Fibroblast of skin of left quadriceps (primary cell): ENCODE measurements around the gene OR2T27.
"Not testable (repeated sequence)": the region's sequence is repeated elsewhere in the genome, so short reads cannot be mapped to it uniquely, and the experiment has no call there.

ENCODE experiments used
- DNase-seq, 2 experiments: peaks; one replicate each; pipeline ENCODE4 v3.0.0-alpha.2; 2013; ENCODE audit warnings: low read depth in 2 of 2

Gene OR2T27, protein sequence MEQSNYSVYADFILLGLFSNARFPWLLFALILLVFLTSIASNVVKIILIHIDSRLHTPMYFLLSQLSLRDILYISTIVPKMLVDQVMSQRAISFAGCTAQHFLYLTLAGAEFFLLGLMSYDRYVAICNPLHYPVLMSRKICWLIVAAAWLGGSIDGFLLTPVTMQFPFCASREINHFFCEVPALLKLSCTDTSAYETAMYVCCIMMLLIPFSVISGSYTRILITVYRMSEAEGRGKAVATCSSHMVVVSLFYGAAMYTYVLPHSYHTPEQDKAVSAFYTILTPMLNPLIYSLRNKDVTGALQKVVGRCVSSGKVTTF

DNA sequence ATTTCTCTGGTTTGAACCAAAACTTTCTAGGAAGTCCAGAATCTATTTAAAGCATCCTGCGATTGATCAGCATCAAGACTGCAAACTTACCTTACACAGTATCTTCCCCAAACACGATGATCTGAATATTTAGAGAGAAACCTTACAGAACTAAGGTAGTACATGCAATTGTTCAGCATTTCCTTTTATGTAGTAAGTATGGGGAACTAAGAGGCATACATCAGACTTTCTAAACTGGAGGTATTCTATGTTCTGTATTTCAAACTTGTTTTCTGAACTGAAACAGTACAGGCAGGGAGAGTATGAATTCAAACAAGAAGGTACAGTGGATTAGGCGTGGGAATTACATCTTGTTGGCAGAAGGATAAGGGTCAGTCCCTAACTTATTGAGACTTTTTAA is at the start of gene OR2T27:
Gene OR2T27 (minus strand): TSS at position 175 of the 400 bp plus-strand sequence. CDS start 4,644 bp downstream, outside the sequence.
- DNase-seq: not testable (repeated sequence)

DNA sequence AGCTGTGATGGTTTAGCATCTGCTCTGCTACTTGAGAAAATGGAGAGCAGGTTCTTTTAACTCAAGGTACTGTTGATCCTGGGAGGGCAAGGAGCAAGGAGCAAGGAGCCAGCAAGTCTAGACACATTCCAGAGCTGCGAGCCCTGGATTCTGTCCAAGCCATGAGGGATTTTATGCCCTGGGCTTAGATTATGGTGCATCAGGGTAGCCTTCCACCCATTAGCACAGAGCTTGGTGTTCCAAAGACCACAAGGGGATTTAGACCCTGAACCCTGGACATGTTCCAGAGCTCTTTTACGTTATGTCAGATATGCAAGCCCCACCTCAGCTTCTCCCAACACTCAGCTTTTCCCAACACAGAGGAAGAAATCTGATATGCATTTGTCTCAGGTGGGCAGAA is 49.3 kb upstream of the OR2T27 start:
- DNase-seq: no peak

DNA sequence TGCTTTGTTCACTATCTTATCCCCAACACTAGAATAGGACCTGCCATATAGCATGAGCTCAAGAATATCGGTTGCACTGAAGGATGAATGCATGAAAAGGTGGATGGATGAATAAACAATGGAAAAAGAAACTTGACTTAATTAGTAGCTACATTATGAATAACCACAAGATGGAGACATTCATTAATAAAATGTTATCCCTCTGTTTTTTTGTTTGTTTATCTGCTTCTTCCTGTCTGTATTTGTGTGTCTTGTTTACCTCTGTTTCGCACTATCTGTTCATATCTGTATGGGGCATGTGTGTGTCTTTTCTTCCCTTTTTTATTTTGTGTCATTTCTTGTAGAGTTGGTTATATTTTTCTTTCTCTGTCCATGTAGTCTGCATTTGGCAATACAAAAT is 48.3 kb upstream of the OR2T27 start:
- DNase-seq: no peak

DNA sequence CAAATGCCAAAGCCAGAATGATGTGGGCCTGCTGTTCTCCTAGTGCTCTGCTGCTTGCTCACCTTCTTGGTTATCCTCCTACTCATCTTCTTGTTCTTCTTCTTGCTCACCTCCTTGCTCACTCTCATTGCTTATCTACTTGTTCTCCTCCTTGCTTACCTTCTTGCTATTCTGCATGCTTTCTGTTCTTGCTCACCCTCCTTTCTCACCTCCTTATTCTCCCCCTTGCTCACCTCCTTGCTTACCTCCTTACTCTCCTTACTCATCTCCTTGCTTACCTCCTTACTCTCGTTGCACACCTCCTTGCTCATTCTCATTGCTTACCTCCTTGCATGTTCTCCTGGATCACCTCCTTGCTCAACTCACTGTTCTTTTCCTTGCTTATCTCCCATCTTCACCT is 47.4 kb upstream of the OR2T27 start, which contains the start of gene OR14I1:
Gene OR14I1 (minus strand): TSS at position 53 of the 400 bp plus-strand sequence.
- DNase-seq: no peak

DNA sequence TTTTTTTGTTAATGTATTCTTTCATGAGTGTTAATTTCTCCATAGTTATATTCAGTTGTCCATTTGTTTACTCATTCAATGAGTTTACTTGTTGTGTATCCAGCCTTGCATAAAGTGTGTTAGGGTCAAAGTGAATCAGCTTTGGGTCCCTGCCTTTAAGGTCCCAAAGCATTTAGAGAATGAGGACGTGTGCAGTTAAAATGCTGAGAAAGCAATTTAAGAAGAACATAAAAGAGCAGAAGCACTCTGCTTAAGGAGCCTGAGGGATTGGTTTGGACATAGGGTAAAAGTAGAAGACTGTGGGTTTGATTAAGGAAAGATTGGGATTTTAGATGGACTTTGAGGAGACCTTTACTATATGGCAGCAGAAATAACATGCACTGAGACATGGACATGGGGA is 43.8 kb upstream of the OR2T27 start:
- no peak for DNase-seq

DNA sequence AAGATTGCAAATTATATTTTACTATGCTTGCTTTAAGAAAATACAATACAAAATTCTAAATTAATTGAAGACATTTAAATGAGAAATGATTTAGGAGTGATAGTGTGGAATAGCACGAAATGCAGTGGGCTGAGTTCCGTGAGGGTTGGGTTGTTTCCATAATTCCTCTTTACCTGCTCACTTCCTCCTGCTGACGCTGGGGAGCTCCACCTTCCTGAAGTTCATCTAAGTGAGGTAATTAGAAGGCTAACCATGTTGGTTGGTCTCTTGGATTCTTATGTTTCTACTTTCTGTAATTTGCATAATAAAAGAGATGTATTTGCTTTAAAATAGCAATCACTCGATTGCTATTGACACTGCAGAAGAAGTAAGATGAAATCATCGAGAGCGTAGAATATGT is 42.6 kb upstream of the OR2T27 start:
- no peak for DNase-seq

DNA sequence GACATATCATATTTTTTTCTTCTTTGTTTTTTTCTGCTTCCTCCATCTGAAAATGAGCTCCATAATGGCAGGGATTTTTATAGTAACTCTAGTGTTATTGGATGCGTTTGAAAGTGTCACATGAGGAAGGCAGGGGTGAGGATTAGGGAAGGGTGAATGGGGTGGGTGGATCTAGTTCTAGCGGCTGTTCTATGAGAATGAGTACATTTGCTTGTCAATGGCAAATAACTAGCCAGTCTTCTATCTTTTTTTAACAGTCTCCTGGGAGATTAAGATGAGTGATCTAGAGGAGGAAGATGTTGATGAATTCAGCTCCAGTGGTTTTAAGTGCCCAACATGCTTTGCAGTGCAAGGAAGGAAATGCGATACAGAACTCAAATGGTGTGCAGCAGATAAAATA is 41.4 kb upstream of the OR2T27 start:
- no peak for DNase-seq

DNA sequence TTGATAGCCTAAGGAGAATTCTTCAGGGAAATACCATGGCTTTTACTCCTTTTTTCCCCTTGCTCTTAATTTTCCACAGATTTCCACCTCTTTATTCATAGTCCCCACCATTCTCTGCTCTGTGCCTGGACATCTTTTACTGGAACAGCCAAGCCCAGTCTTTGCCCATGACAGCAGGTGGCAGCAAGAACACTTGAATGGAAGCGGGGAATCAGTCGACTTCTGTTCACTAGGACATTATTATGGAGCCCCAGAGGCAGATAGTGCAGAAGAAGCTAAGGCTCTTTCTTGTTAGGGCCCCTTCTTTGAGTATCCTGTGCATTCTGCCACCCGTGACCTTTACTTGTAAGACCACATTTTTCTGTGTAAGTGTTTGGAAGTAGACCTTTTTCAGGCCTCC is 40.9 kb upstream of the OR2T27 start:
- no peak for DNase-seq

DNA sequence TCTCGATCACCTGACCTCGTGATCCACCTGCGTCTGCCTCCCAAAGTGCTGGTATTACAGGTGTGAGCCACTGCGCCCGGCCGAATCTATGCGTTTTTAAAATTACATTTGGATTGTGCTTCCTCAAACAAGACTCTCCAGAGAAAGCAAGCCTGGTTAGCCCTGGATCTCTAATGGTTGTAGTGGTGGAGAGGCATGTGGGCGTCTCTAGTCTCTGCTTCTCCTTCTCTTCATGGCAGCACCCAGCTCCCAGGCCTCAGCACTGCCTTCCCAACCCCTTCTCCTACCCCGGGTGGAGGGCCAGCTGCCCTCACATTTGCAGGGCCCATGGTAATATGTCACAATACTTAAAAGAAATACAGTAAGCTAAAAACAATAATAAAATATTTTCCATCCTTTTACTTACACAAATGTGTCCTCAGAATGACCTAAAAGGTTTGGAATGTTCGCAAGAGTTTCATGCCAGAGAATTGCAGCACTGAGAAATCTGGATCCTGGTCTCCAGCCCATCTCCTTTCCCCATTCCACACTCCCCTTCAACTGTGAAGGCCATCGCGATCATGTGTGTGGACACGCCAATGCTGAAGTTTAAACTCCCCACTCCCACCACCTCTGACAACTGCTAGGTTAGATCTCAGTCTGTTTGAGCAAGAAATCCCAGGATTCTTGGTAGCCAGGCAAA is 40.3 kb upstream of the OR2T27 start:
- DNase-seq: no peak

DNA sequence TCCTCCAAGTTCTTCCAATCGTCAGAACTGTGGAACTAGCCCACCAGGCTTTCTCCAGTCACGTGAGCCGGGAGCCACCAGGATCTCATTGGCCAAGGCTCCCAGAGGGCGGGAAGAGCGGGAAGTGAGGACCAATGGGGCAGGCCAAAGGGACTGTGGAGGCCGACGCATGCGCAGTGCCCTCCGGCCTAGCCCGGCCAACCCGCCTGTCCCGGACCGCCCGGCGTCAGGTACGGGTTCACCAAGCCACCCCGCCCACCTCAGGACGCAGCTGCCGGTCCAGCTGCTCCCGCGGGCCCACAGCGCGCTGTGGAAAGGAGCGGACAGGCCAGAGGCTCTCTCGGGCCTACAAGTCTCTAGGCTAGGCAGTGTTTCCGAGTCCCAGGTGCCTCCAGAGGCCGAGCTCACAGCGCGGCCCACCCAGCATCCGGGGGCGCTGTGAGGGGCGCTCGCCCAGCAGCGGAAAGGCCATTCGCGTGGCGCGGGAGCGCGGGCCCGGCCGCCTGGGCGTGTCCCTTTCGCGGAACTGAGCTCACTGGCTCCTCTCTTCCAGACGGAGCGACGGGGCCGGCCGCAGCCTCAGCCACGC is 36.3 kb upstream of the OR2T27 start:
- no peak for DNase-seq

DNA sequence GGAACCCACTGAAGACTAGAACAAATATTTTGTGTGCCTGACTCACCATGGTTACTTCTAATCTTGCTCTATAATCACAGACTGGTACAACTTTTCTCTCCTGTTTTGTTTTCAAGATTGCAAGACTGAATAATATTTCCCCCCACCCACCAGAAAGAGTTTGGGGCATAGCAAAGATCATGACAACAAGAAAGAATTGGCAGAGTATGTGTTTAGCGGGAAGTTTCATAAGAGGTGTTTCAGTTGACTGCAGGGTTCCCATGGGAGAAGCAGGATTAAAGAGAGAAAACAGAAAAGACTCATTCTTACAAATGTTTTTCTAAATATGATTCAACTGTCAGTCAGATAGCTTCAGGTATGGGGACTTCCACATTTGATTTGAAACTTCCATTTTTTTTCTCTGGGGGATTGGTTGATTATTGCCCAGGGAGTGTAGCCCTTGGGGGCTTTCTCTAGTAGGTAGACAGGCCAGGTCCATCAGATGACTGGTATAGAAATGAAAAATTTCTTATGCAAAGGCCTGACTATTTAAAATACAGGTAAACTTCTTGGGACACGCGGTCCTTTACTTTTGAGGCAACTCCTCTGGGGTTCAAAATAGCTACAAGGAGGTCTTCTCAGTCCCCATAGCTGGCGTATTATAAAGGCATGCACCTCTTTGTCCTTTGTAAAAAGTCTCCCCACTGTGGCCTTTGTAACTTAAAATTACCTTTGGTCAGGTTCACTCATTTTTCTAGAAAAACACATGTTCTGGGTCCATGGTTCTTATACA is 33.4 kb upstream of the OR2T27 start:
- no peak for DNase-seq

DNA sequence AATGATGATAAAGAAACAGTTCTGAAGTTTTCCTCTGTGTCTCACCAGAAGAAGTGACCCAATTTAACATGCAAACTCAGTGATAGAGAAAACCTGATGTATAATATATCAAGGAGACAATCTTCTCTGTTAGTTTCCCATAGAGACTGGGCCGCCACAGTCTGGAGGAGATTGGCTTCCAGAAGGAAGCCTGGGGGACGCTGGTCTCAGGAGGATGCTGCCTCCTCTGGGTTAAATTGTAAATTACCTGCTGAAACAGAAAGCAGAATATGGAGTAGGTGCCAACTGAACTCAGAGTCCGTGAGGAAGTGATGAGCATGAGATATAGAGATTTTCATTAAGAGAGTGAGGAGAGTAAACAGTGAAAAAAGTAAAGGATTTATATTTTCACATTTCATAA is 31.5 kb upstream of the OR2T27 start:
- DNase-seq: no peak

DNA sequence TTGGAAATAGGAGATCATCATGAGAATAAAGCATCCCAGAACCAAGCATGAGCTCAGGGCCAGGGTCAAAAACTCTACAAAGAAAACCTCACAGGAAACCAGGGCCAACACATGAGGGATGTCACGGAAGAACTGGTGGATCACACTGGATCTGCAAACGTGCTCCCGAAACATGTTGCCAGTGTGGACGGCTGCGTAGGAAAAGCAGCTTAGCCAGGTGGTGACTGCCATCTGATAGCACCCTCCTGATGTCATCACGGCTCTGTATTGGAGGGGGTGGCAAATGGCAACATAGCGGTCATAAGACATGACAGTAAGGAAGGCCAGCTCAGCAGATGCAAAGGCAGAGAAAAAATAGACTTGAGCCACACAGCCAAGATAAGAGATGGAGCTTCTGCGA is 26.3 kb upstream of the OR2T27 start:
- no peak for DNase-seq

DNA sequence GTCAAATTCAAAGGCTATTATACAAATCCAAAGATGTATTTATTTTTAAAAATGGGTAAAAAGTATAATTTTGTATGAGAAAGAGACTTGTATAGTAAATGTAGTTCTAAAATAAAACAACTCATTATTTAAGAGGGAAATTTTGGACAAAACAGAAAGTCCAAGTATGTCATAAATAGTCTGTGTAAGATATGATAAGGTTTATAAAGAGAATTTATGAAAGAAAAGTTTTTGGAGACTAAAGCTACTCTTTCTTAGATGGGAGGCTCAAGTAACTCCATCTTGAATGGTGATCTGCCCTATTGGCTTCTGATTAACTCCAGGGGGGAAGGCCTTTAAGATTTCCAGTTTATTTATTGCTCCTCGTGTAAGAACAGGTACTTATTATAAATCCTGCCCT is 14.7 kb upstream of the OR2T27 start:
- no peak for DNase-seq

DNA sequence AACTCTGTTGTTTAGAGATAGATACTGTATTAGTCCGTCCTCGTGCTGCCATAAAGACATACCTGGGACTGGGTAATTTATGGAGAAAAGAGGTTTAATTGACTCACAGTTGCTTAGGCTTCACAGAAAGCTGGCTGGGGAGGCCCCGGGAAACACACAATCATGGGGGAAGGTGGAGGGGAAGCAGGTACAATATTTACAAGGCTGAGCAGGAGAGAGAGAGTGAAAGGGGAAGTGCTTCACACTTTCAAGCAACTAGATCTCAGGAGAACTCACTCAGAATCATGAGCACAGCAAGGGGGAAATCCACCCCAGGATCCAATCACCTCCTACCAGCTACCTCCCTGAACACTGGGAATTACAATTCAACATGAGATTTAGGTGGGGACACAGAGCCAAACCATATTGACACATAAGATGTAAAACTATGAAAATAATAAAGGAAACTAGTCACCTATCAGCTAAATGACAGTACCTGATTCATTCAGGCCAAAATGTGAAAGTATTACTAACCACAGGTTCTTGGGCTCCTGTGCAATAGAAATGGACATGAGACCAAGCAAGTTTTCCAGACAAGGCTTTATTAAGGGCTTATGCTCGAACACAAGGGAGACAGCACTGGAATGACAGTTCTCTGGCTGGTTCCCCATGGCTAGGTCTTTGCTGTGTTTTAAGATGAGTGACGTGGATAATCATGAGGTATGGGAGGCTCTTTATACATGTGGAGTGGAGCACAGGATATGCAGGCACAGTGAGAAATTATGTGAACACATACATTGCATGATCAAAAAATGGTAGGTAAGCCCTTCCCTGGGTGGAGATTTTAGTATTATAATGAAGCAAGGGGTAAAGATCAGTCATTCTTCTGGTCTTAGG is 8.4 kb upstream of the OR2T27 start:
- DNase-seq: not testable (repeated sequence)

DNA sequence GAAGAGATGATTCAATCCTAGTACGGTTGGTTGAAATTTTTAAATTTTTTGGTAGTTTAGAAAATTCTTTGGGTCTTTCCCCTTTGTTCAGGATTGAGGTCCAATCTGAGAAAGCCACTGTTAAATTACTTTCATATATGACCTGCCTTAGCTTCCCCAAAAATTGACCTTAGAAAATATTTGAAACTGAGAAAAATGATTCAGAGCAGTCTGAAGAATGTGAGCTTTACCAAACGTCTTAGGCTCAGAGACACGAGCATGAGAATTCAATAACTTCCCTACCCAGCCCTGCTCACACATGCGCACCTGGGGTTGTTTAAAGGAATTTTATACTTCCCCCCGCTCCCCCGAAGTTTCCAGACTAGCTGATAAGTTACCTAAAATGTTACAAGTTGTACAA is 1.5 kb upstream of the OR2T27 start:
- DNase-seq: not testable (repeated sequence)

DNA sequence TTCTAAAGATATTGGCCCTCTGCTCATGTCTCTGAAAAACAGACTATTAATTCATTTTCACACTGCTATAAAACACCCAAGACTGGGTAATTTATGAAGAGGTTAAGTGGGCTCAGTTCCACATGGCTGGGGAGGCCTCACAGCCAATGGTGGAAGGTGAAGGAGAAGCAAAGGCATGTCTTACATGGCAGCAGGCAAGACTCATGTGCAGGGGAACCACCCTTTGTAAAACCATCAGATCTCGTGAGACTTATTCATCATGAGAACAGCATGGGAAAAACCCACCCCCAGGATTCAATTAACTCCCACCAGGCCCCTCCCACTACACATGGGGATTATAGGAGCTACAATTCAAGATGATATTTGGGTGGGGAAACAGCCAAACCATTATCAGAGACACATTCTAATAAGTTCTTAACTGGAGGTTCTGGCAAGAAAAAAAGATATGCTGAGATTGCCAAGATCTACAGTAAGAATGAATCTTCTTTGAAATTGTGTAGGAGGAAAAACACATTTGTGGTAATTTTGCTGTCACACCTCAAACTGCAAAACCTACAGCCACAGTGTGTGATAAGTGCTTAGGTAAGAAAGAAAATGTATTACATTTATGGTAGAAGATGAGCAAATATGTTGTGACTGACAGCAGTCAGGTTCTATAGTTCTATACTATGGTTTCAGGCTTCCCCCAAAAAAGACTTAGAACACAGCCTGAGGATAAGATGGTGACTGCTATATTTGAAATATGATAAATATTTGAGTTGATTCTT is 6.4 kb downstream of the OR2T27 start:
- DNase-seq: not testable (repeated sequence)

DNA sequence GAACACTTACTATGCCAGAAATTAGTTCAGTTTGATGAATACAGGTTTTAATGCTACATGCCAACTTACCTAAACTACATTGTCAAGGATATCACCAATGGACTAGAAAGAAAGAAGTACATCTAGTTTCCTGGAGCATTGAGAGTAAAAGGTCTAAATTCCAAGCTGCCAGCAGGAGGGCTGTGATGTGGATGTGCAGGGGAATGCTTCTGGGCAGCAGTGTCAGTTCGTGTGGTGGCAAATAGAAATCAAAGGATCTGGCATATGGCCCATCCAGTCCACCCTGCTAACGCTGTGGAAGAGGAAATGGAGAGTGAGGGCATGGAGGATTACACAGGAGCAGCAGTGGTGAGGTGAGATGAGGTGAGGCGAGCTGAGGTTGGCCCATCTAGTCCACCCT is 10.2 kb downstream of the OR2T27 start, which contains the start of gene OR2T35:
Gene OR2T35 (minus strand): TSS at position 101 of the 400 bp plus-strand sequence. CDS start 6,020 bp downstream, outside the sequence.
- not testable (repeated sequence) for DNase-seq

DNA sequence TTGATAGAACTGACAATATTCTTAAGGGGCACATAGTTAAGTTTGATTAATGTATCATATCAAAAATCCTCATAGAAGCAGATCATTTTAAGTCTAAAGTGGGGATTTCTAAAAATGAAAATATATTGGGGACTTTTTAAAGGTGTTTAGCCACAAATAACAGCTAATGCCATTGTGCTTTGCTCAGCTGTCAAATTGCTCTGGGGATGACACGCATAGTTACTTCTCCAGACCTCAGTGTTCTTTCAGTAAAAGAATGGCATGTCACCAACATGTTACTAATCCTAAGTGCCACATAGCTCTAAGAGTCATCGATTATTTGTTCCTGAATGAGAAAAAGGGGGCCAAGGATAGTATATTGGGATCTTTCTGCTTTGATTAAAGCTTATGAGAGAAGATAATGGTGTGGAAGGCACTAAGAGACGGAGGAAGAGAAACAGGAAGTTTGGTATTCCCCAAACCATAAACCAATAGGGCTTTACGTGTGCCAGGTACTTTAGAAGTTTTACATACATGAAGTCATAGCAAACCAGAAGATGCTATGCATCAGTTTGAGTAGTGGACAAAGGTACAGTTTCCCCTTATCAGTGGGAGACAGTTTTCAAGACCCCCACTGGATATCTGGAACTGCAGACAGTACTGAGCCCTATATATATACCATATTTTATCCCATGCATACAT is 12.2 kb downstream of the OR2T27 start:
- not testable (repeated sequence) for DNase-seq

DNA sequence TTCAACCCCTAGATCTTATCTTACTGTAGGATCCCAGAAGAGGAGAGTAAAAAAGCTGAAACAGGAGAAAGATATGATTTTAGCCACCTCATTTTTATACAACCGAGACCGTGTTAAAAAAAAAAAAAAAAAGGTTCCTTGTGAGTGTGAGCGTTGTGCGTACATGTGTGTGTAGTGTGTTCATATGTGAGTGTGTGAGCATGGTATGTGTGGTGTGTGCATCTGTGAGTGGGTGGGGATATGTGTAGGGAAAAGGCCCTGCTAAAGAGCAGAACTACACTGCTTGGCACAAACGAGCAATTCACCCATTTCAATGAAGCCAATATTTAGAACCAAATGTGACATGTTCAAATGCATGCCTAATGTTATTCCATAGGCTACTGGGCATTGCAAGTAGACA is 13.7 kb downstream of the OR2T27 start:
- not testable (repeated sequence) for DNase-seq
